ENCODE measurements around the gene DENND1A.

DNA sequence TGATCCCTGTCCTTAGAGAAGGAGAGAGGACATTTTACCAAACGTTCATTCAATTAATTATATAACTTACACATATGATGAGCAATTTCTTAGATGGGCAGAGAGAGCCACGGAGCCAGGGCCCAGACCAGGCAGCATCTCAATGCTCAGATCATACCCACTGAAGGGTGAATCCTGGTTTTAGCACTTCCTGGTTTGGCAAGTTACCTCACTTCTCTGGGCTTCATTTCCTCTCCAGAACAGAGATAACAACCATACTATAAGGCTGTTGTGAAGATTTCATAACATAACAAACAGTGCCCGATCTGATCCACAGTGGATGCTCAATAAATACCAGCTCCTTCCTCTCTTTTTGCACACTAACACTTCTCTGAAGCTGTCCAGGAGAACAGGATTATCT is 271.1 kb downstream of the DENND1A start:
- TF ChIP-seq, protein P1, sequence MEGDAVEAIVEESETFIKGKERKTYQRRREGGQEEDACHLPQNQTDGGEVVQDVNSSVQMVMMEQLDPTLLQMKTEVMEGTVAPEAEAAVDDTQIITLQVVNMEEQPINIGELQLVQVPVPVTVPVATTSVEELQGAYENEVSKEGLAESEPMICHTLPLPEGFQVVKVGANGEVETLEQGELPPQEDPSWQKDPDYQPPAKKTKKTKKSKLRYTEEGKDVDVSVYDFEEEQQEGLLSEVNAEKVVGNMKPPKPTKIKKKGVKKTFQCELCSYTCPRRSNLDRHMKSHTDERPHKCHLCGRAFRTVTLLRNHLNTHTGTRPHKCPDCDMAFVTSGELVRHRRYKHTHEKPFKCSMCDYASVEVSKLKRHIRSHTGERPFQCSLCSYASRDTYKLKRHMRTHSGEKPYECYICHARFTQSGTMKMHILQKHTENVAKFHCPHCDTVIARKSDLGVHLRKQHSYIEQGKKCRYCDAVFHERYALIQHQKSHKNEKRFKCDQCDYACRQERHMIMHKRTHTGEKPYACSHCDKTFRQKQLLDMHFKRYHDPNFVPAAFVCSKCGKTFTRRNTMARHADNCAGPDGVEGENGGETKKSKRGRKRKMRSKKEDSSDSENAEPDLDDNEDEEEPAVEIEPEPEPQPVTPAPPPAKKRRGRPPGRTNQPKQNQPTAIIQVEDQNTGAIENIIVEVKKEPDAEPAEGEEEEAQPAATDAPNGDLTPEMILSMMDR (IDR thresholded peaks at IDR 0.05; ENCODE audit: insufficient read depth, low read depth, low read length), result no peak
- no peak for TF ChIP-seq EZH2 (IDR thresholded peaks at IDR 0.05; ENCODE audit: insufficient read depth, low read length)

Measured in astrocyte (in vitro differentiated cells and primary cell).